HG03060 (cell line): ENCODE measurements around the gene STARD13.

Experiments
- ATAC-seq: cut with Tn5 transposase; IDR thresholded peaks from one replicate; pipeline ENCODE4 v1.9.1; 2021; ENCODE audit warnings: low read depth, moderate number of reproducible peaks; ENCODE audit not compliant: unreplicated experiment

STARD13 gene

DNA sequence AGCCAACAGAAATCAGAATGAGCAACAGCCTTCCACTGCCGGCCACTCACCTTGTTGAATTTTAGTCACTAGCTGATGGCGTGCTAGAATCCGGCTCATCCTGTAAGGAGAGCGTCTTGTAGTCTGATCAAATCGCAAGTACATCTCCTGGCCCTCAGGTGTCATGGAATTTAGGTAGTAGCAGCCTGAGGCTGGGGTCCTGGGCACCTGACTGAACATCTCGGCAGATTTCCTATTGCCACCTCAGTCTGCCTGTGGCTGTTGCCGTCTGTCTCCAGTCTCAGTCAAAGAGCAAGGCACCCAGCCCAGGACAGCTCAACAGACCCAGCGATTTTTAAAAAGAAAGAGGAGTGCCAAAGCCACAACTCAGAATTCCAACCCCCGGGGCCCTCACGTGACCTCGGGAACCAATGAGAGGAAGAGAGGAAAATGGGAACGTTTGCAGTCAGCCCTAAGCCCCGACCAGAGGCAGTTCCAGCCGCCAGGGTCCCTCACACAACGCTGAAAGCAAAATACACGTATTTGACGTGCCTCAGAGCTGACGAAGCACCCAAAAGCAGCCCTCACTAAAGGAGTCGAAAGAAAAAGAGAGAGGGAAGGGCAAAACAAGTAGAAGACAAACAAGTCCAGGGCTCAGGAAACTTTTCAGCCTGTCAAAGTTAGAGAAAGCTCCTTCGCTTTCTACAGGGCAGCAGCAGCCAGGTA, at the start of gene STARD13:
STARD13 (minus strand) TSS at position 336 of the 705 bp plus-strand sequence; CDS start at position 219, 117 bp downstream.
- peak; percentile 50 for ATAC-seq

DNA sequence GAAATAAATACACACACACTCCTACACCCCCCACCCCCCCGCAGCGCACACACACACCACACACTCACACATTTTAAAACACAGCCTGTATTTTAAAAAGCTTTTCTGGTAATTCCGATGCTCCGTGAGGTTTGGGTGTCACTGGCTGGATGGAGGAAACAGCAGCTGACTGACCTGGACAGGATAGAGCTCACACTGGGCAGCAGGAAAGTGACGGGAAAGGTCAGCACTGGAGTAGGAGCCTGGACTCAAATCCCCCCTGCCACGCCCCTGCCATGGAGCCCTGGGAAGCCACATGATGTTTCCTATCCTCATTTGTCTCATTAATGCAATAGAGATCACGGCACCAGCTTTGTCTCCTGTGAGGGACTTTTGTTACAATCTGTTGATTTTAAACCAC, 49.3 kb upstream of the STARD13 start:
- ATAC-seq: no peak

DNA sequence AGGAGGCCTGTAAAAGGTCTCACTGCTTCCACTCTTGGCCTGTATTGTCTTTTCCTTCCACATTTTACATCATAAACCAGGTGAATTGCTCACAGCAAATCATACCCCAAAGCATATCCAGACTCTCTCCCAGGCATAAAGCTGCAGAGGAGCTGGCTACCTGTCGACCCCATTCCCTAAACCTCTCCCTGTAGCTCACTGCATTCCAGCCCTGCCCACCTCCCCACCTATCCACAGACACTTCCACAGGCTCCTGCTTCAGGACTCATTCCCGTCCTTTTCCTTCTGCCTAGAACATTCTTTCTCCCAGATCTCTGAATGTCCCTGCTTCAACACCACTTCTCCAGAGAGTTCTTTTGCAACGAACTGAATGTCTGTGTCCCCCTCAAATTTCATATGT, 46.4 kb upstream of the STARD13 start:
- ATAC-seq: no peak

- no peak for ATAC-seq
Measured at GRCh38 chr13:33330483-33330882, 44.9 kb upstream of the STARD13 start.

DNA sequence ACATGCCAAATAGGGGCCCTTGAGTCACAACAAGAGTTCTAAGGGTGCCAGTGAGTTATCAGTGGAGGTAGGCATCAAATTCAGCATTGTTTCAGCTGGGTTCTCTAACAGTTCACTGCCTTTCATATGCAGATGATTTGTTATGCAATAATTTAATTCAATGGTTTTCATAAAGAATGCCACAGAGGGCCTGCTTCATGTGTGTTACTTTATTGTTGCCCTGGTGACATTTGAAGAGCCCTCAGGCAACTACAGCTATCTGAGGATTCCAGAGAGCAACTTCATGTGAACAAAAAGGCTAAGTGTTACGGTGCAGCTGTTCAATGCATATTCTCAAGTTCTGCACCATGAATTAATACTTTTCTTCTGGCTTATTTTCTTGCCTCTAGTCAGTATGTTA, 43.1 kb upstream of the STARD13 start:
- no peak for ATAC-seq

GRCh38 chr13:33326723-33327122, 41.2 kb upstream of the STARD13 start:
- ATAC-seq: no peak

DNA sequence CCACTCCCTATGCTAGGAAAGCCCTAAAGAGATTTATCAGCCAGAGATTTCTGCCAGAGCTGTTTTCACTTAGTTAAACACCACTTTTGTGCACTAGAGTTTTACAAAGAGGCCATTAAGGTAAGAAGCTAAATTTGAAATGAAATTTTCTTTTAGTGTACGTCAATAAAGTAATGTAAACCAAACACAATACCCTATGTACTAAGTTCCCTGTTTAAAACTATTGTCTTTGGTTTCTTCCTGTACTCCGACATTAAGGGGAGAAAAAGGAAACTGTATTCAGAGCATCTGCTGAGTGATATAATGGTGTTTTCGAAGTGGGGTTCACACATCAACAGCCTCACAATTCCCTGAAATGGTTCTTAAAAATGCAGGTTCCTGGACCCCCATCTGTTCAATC, 40.7 kb upstream of the STARD13 start:
- no peak for ATAC-seq

GRCh38 chr13:33323801-33324510, 38.4 kb upstream of the STARD13 start:
- ATAC-seq: no peak

DNA sequence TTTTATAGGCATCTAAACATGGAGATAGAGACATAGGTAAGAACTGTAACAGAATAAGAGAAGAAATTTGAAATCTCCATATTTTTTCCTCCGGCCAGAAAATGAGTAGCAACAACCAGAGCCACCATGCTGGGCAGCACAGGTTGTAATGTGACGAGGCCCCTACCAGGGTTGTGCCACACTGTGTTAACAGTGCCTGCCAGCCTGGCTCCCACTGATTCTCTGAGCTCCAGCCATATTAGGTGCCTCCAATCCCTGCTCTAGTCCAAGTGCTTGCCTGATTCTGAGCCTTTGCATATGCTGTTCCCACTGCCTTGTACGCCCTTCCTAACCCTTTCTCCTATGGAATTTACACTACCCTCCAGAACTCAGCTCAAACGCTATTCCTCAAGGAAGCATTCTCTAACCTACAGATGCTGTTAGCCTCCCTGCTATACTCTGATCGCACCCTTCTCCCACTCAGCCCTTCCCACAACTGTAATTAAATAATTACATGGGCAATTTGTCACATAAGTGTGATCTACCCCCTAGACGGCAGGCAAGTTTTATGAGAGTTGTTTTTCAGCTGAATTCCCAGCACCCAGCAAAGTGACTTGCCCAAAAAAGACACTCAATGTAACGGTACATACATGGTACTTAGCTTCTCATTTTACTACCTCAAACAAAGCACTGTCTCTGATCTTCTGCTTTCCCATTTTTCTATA, 37.6 kb upstream of the STARD13 start:
- ATAC-seq: no peak

- ATAC-seq: no peak
Measured at GRCh38 chr13:33322543-33322809, 36.9 kb upstream of the STARD13 start.

GRCh38 chr13:33321686-33322542, 36.4 kb upstream of the STARD13 start:
- ATAC-seq: no peak

- no peak for ATAC-seq
Measured at GRCh38 chr13:33319859-33320258, 34.3 kb upstream of the STARD13 start.

GRCh38 chr13:33318744-33319143, 33.2 kb upstream of the STARD13 start:
- ATAC-seq: no peak

GRCh38 chr13:33318037-33318436, 32.5 kb upstream of the STARD13 start:
- ATAC-seq: no peak

GRCh38 chr13:33316890-33317289, 31.3 kb upstream of the STARD13 start:
- no peak for ATAC-seq

- ATAC-seq: no peak
Measured at GRCh38 chr13:33313504-33313903, 27.9 kb upstream of the STARD13 start.

- ATAC-seq: no peak
Measured at GRCh38 chr13:33312861-33313212, 27.3 kb upstream of the STARD13 start.

GRCh38 chr13:33312150-33312860, 26.8 kb upstream of the STARD13 start:
- ATAC-seq: no peak

GRCh38 chr13:33311040-33311439, 25.5 kb upstream of the STARD13 start:
- no peak for ATAC-seq
